Subcutaneous adipose tissue (tissue), 4 donors: ENCODE measurements around the gene MOV10. TPM values are rescaled to one million over a fixed set of nuclear protein-coding genes. Genes with fewer than 3 reads are reported as not detected.

Source experiments
- CTCF ChIP-seq: fragments of 450-650 bp; IDR thresholded peaks from one replicate; pipeline ENCODE4 v1.5.1; 2016; ENCODE audit warnings: low read depth, mild to moderate bottlenecking, control low read depth, antibody characterized with exemption, moderate library complexity
- small RNA-seq: library from RNA; depleted of rRNA; stranded (forward); fragments of <200 nt; gene quantifications from one replicate; pipeline ENCODE3, GENCODE V24; 2016
- total RNA-seq, 4 donors: library from RNA; depleted of rRNA; stranded (reverse); fragments of >200 nt; gene quantifications; one replicate each; pipeline ENCODE4 v1.1.0, GENCODE V29; 2016

Gene MOV10
- total RNA-seq, 4 donors from 2014 or later, result 11.6 to 51.6 (median 21.7) TPM

- no peak for TF ChIP-seq CTCF
Measured at GRCh38 chr1:112737573-112737972, 63.1 kb downstream of the MOV10 start.

GRCh38 chr1:112743174-112744008, 68.9 kb downstream of the MOV10 start:
- TF ChIP-seq CTCF, result no peak

- TF ChIP-seq CTCF, result no peak
Measured at GRCh38 chr1:112744009-112744578, 69.6 kb downstream of the MOV10 start.

- no peak for TF ChIP-seq CTCF
Measured at GRCh38 chr1:112748396-112748795, 73.9 kb downstream of the MOV10 start.

Small RNA genes within 50 kb of the gene (small RNA-seq; reads per million reads assigned to genes)
- gene RNU7-70P, result not detected

Other genes with a start within 250 kb of the MOV10 start
- 1 to 10 TPM; 3.6 to 7.5 (median 6.0) TPM for gene WNT2B, start 165.7 kb upstream of the MOV10 start, total RNA-seq
- 10 to 100 TPM; 18.4 to 38.8 (median 24.0) TPM for gene ST7L, start 55.5 kb upstream of the MOV10 start, total RNA-seq
- 100 to 1,000 TPM; 102 to 209 (median 165) TPM for gene CAPZA1, start 54.8 kb upstream of the MOV10 start, total RNA-seq
- 100 to 1,000 TPM; 114 to 201 (median 136) TPM for gene RHOC, start 32.5 kb downstream of the MOV10 start, total RNA-seq
- gene PPM1J, start 40.7 kb downstream of the MOV10 start, total RNA-seq, result under 1 TPM in 1 of 4 donors, not detected in 3; 0.51 TPM